Measurements from ENCODE around the gene CCNL1.
A peak's percentile ranks its signal among the peaks of the same experiment; 100 is the strongest.

Gene CCNL1

GRCh38 chr3:157101486-157101885 is 58.5 kb downstream of the CCNL1 start:
- DNase-seq = peak; percentile 50

DNA sequence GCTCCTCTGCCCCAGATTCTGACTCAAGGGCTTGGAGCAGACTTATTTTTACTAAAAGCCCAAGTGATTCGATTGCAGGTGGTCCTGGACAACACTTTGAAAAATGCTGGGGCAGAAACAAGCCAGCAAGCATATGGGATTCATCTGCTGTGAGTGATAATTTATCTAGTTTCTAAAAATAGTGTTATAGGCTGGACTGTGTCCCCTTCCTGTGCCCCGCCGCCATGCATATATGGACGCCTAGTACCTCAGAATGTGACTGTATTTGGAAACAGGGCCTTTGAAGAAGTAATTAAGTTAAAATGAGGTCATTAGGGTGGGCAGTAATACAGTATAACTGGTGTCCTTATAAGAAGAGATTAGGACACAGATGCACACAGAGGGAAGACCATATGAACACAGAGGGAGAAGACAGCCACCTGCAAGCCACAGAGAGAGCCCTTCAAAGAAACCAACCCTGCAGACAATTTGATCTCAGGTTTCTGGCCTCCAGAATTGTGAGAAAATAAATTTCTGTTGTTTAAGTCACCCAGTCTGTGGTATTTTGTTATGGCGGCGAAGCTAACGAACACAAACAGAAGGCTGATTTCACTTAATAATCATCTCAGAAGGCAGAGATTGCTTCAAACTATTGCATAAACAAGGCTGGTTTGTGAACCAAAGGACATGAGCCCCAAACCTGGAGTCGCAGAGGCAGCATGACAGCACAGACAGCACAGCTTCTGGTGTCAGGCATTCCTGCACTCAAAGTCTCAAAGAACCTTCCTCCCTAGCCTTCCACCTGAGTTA is 59.1 kb downstream of the CCNL1 start:
- no peak for DNase-seq

DNA sequence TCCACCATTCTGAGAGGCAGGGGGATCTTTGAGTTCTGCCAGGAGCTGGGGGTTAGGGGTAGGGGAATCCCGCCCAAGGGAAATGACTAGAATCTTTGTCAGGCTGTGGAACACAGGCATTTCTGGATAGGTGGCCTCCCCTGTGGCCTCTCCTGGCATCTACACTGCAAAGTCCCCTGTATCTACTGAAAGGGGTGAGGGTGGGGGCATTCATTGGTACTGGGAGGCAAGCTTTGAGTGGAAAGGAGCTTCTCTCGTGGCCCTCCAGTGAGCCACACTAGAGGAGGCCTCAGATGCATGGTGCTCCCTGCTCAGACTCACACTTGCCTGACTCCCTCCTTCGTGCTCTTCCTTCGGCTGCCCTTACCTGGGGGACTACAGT is 59.9 kb downstream of the CCNL1 start:
- DNase-seq = no peak

- DNase-seq = no peak
Observed at GRCh38 chr3:157099326-157100095, 60.4 kb downstream of the CCNL1 start.

DNA sequence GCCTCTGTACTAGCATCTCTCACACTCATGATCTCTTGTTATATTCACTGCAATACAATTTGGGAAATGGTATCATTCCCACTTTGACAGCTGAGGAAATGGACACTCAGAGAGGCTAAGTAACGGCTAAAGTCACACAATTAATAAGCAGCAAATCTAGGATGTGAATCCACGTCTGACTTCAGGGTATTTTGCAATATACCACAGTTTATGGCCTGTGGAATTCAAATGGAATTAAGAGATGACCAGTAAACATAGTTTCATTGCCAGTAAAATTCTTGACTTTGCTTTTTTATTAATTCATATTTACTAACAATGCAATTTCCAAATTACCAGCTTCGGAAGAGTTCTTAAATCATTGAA is 61.1 kb downstream of the CCNL1 start:
- no peak for DNase-seq

- peak; percentile 62 for DNase-seq
Observed at GRCh38 chr3:157098121-157098822, 61.7 kb downstream of the CCNL1 start.
